Natural killer cell (primary cell): ENCODE results near the gene CGB3. TPM values are rescaled to one million over a fixed set of nuclear protein-coding genes. Genes with fewer than 3 reads are reported as not detected.
A peak's percentile ranks its signal among the peaks of the same experiment; 100 is the strongest.
"Not testable (repeated sequence)": the region's sequence is repeated elsewhere in the genome, so short reads cannot be mapped to it uniquely, and the experiment has no call there.

Experiments used
- ATAC-seq, 3 donors: fragments of 150-1000 bp in 2 of 3; fragments of 200-7000 bp in 1 of 3; cut with Tn5 transposase; 1 replicate in 1 of 3; 2 replicates in 2 of 3; pipeline ENCODE4 v1.10.0; 2021; ENCODE audit warnings: mild to moderate bottlenecking in 2 of 3, moderate library complexity in 2 of 3
- DNase-seq, 2 donors: peaks; one replicate each; pipeline versions ENCODE4 v3.0.0 to v3.0.0-alpha.2; 2013 to 2021; ENCODE audit warnings: mixed read lengths in 1 of 2
- H3K27ac ChIP-seq: one replicate; pipeline ENCODE4 v1.5.1; 2013; ENCODE audit warnings: mild to moderate bottlenecking, low read length
- H3K27me3 ChIP-seq: one replicate; pipeline ENCODE4 v1.6.1; 2013; ENCODE audit warnings: low read length; ENCODE audit not compliant: control insufficient read depth, insufficient read depth
- H3K36me3 ChIP-seq: one replicate; pipeline ENCODE4 v1.6.1; 2013; ENCODE audit warnings: low read length; ENCODE audit not compliant: control insufficient read depth, insufficient read depth
- H3K4me1 ChIP-seq: one replicate; pipeline ENCODE4 v1.6.1; 2013; ENCODE audit warnings: low read length; ENCODE audit not compliant: control insufficient read depth, insufficient read depth
- H3K4me3 ChIP-seq: one replicate; pipeline ENCODE4 v1.5.1; 2013; ENCODE audit warnings: low read length
- H3K9me3 ChIP-seq: one replicate; pipeline ENCODE4 v1.6.1; 2013; ENCODE audit warnings: low read length; ENCODE audit not compliant: control insufficient read depth, insufficient read depth
- H3K27ac Mint-ChIP-seq, 2 donors: one replicate each; pipeline ENCODE4 v1.8.0; 2022; ENCODE audit warnings: mild to moderate bottlenecking in 2 of 2, mixed read lengths in 2 of 2, moderate library complexity in 1 of 2
- H3K27me3 Mint-ChIP-seq, 2 donors: one replicate each; pipeline ENCODE4 v1.8.0; 2022; ENCODE audit warnings: low read depth in 2 of 2, mixed read lengths in 2 of 2
- H3K36me3 Mint-ChIP-seq: one replicate; pipeline ENCODE4 v1.8.0; 2022; ENCODE audit warnings: mixed read lengths
- H3K4me1 Mint-ChIP-seq, 2 donors: one replicate each; pipeline ENCODE4 v1.8.0; 2022; ENCODE audit warnings: mixed read lengths in 2 of 2
- H3K4me3 Mint-ChIP-seq: one replicate; pipeline ENCODE4 v1.8.0; 2022; ENCODE audit warnings: mild to moderate bottlenecking, moderate library complexity, mixed read lengths
- H3K9me3 Mint-ChIP-seq, 2 donors: one replicate each; pipeline ENCODE4 v1.8.0; 2022; ENCODE audit warnings: mixed read lengths in 2 of 2
- CTCF ChIP-seq: fragments of 200-600 bp; IDR thresholded peaks from one replicate; pipeline ENCODE4 v1.8.0; 2022; ENCODE audit warnings: antibody characterized with exemption
- WGBS: methylation state at CpG from one replicate; pipeline ENCODE4 v1.1.7; 2013; ENCODE audit warnings: missing lambda C conversion rate; ENCODE audit not compliant: insufficient coverage; 5-methylcytosine and 5-hydroxymethylcytosine counted together
- intact Hi-C: fragments of 100-400 bp; cut with micrococcal nuclease; formaldehyde crosslinking; loops from one replicate; pipeline ENCODE4 v1.14.2; 2022
- total RNA-seq, 4 donors: library from RNA; stranded (reverse); fragments of 120-200 nt in 1 of 4; gene quantifications; one replicate each; pipeline versions ENCODE4 v1.2.3 to v1.2.4, GENCODE V29; 2013 to 2022

Gene CGB3
- total RNA-seq, 3 donors from 2014 or later (not counting 1 experiment from before 2014, with no cell fraction given): not detected

DNA sequence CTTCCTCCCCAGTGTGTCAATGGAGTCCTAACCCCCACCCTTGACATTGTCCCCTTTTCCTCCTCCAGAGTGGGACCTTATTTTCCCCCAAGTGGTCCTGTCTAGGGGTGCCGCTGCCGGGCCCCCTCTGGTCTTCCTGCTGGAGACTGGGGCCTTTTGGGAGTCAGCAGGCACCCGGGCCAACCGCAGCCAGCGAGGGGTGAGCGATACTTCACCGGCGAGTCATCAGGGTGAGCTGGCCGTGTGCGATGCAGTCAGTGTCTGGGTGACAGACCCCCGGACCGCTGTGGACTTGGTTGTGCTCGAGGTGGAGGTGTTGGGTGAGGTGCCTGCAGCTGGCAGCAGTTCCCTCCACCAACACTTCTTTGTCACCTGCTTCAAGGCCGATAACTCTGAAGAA, 5.6 kb upstream of the CGB3 start:
- H3K4me1 ChIP-seq, H3K9me3 Mint-ChIP-seq, H3K27me3 ChIP-seq, H3K27ac ChIP-seq, H3K4me3 ChIP-seq, H3K9me3 ChIP-seq, ATAC-seq, intact Hi-C loops, H3K27ac Mint-ChIP-seq, H3K36me3 ChIP-seq, H3K4me1 Mint-ChIP-seq, DNase-seq, H3K27me3 Mint-ChIP-seq, H3K36me3 Mint-ChIP-seq, H3K4me3 Mint-ChIP-seq: not testable (repeated sequence)
- WGBS: 90% methylated on average over 12 of the region's 14 CpGs

DNA sequence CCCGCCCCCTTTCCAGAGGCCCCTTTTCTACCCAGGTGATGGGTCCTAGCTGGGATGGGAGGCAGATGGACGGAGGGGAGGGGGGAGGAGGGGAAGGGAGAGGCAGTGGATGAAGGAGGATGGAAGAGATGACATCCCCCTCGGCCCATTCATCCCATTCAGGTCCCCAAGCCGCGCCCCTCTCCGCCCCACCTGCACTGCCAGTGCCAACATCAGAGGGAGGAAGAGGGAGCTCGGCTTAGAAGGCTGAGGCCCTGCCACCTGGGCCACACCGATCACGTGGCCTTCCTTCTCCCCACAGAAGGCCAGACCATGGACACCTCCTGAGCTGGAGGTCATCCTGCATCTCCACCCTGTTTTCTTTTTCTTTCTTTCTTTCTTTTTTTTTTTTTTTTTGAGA, 4.6 kb upstream of the CGB3 start:
- H3K36me3 Mint-ChIP-seq, H3K27me3 Mint-ChIP-seq, H3K9me3 Mint-ChIP-seq, ATAC-seq, intact Hi-C loops, H3K27ac Mint-ChIP-seq, H3K9me3 ChIP-seq, DNase-seq, H3K4me1 ChIP-seq, H3K4me1 Mint-ChIP-seq, H3K36me3 ChIP-seq, H3K27me3 ChIP-seq, H3K4me3 Mint-ChIP-seq, H3K4me3 ChIP-seq, H3K27ac ChIP-seq: not testable (repeated sequence)
- WGBS: 88% methylated on average over 2 of the region's 9 CpGs

GRCh38 chr19:49025599-49025998, 1.5 kb upstream of the CGB3 start:
- H3K27me3 Mint-ChIP-seq, DNase-seq, H3K9me3 ChIP-seq, H3K27me3 ChIP-seq, ATAC-seq, H3K4me1 ChIP-seq, H3K4me3 Mint-ChIP-seq, intact Hi-C loops, H3K27ac ChIP-seq, H3K36me3 Mint-ChIP-seq, H3K4me1 Mint-ChIP-seq, H3K4me3 ChIP-seq, H3K27ac Mint-ChIP-seq, H3K9me3 Mint-ChIP-seq, H3K36me3 ChIP-seq: not testable (repeated sequence)
- WGBS: 90% methylated on average over 22 of the region's 23 CpGs

DNA sequence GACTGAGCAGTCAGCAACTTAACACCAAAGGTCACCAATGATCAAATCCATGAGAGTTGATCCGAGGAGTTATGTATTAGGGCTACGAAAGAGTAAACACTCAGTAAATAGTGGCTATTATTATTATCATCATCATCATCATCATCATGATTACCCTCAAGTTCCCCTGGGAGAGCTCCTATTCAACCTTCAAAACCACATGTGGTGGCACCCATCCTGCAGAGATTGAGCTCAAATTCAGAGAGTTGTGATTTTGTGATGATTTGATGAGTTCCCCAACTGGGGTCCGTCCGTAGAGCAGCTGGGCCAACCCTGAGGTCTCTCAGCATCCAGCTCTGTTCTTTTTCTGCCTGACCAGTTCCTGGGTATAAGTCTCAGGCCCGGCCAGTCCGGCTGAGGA, 955 bp upstream of the CGB3 start:
- H3K36me3 Mint-ChIP-seq, H3K27ac ChIP-seq, ATAC-seq, H3K4me1 Mint-ChIP-seq, H3K4me3 Mint-ChIP-seq, H3K9me3 Mint-ChIP-seq, H3K4me1 ChIP-seq, H3K27me3 Mint-ChIP-seq, intact Hi-C loops, H3K27me3 ChIP-seq, H3K27ac Mint-ChIP-seq, H3K4me3 ChIP-seq, DNase-seq, H3K9me3 ChIP-seq, H3K36me3 ChIP-seq: not testable (repeated sequence)
- WGBS: no CpG with 5 or more reads among the region's 6 CpGs

DNA sequence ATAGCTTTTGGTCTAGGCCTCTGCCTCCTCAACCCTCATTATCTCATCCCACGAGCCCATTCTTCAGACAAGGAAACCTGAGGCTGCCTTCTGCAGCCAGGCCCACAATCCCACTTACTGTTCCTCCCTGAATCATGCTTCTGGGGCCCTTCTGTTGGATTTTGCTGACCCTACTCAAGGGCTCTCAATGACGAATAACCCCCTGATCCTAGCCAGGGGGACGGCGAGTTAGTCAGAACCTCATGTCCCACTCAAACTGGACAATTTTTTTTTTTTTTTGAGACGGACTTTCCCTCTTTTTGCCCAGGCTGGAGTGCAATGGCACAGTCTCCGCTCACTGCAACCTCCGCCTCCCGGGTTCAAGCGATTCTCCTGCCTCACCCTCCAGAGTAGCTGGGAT, 2.0 kb downstream of the CGB3 start:
- DNase-seq: peak in 1 of 2 donors; percentile 2
- no peaks in the 10 kb centered on the region for H3K9me3 Mint-ChIP-seq
- Histone ChIP-seq H3K4me3 (no peak overlapping the region), H3K27me3 (peaks cover 3% of the 10 kb centered on the region), H3K36me3 (no peaks in the 10 kb centered on the region), H3K27ac (no peak overlapping the region), H3K4me1 (peaks cover 33% of the 10 kb centered on the region), H3K9me3 (no peaks in the 10 kb centered on the region)
- H3K27ac Mint-ChIP-seq: no peak overlapping the region
- no peak for ATAC-seq
- 88% methylated on average over 9 of the region's 9 CpGs for WGBS
- H3K36me3 Mint-ChIP-seq: no peaks in the 10 kb centered on the region
- H3K4me1 Mint-ChIP-seq: peaks cover 15 to 35% of the 10 kb centered on the region in 2 donors
- peaks cover 0 to 7% of the 10 kb centered on the region in 2 donors for H3K27me3 Mint-ChIP-seq
- no peak for TF ChIP-seq CTCF
- H3K4me3 Mint-ChIP-seq: peak overlapping the region; percentile 5
- intact Hi-C loops: no loop called here
